HCT116 (cell line): Measurements from ENCODE around the gene ZFP3. TPM values are rescaled to one million over a fixed set of nuclear protein-coding genes. Genes with fewer than 3 reads are reported as not detected.
"Not testable (repeated sequence)": the region's sequence is repeated elsewhere in the genome, so short reads cannot be mapped to it uniquely, and the experiment has no call there.

ENCODE experiments used
- ATAC-seq: fragments of 200-7000 bp; cut with Tn5 transposase; 2 replicates; pipeline ENCODE4 v1.9.1; 2020; ENCODE audit warnings: mild to moderate bottlenecking, moderate library complexity
- BruUV-seq: library from RNA; stranded (reverse); fragments of 400-500 nt; replicated peaks from 2 replicates; lab custom pipeline; 2021; lab: Mats Ljungman, UMichigan
- CTCF ChIA-PET: fragments of 300-600 bp; sonication (Branson Sonifier 250); formaldehyde crosslinking; loops from one replicate; lab custom pipeline; 2021; ENCODE audit warnings: antibody characterized with exemption; lab: Charles Lee
- POLR2A ChIA-PET: fragments of 300-600, 350-600 bp; sonication (Branson Sonifier 250); formaldehyde crosslinking; loops from one replicate; lab custom pipeline; 2021; ENCODE audit warnings: antibody characterized with exemption; lab: Charles Lee
- RAD21 ChIA-PET, 2 experiments: fragments of 300-600 bp; sonication (Branson Sonifier 250); formaldehyde crosslinking; loops; one replicate each; lab custom pipeline; 2023; ENCODE audit warnings: low total read pairs in 2 of 2; ENCODE audit not compliant: uncharacterized antibody in 2 of 2, unreplicated experiment in 2 of 2, low non-redundant PET in 1 of 2; lab: Charles Lee
- DNase-seq: peaks from one replicate; pipeline ENCODE4 v3.0.0-alpha.2; 2010; ENCODE audit warnings: low read depth, low spot score
- H2AFZ ChIP-seq: fragments of 200-600 bp; shearing (Covaris generic), sonication (generic); 2 replicates; pipeline ENCODE4 v1.6.1; 2017; ENCODE audit warnings: low read depth, mixed run types, mixed read lengths, antibody characterized with exemption, low read length; ENCODE audit not compliant: poor library complexity, severe bottlenecking
- H3K27ac ChIP-seq: 2 replicates; pipeline ENCODE4 v1.5.1; 2012; ENCODE audit warnings: low read depth, low read length
- H3K27me3 ChIP-seq: fragments of 200-600 bp; sonication (generic); 2 replicates; pipeline ENCODE4 v1.6.1; 2016; ENCODE audit warnings: mixed run types, low read length, mixed read lengths; ENCODE audit not compliant: insufficient read depth
- H3K36me3 ChIP-seq, 2 experiments: fragments of 200-500 bp in 1 of 2; fragments of 200-600 bp in 1 of 2; sonication (Bioruptor generic) in 1 of 2; sonication (generic) in 1 of 2; 2 replicates each; pipeline versions ENCODE4 v1.5.1 to v1.6.1; 2014 to 2016; ENCODE audit warnings: low read length in 2 of 2, inconsistent platforms in 1 of 2, mixed read lengths in 1 of 2, mixed run types in 1 of 2; ENCODE audit not compliant: insufficient read depth in 2 of 2, control insufficient read depth in 1 of 2
- H3K4me1 ChIP-seq, 2 experiments: fragments of 200-600 bp in 1 of 2; sonication (generic) in 1 of 2; 2 replicates each; pipeline versions ENCODE4 v1.5.1 to v1.6.1; 2012 to 2017; ENCODE audit warnings: low read length in 2 of 2, inconsistent platforms in 1 of 2, mild to moderate bottlenecking in 1 of 2, mixed read lengths in 1 of 2, mixed run types in 1 of 2, moderate library complexity in 1 of 2; ENCODE audit not compliant: insufficient read depth in 2 of 2, control insufficient read depth in 1 of 2
- H3K4me2 ChIP-seq: fragments of 200-600 bp; sonication (generic); 2 replicates; pipeline ENCODE4 v1.6.1; 2017; ENCODE audit warnings: mixed run types, low read length, mixed read lengths
- H3K4me3 ChIP-seq, 2 experiments: fragments of 200-600 bp in 1 of 2; sonication (generic) in 1 of 2; replicated peaks in 1 of 2; 2 replicates each; pipeline ENCODE4 v1.5.1; 2011 to 2016; ENCODE audit warnings: low read length in 2 of 2, control low read depth in 1 of 2, low read depth in 1 of 2, mild to moderate bottlenecking in 1 of 2, mixed read lengths in 1 of 2, mixed run types in 1 of 2
- H3K79me2 ChIP-seq: fragments of 200-600 bp; sonication (generic); 2 replicates; pipeline ENCODE4 v1.6.1; 2017; ENCODE audit warnings: mild to moderate bottlenecking, mixed run types, low read length, moderate library complexity, mixed read lengths; ENCODE audit not compliant: insufficient read depth
- H3K9ac ChIP-seq: fragments of 200-600 bp; sonication (generic); 2 replicates; pipeline ENCODE4 v1.6.1; 2016; ENCODE audit warnings: low read length, mixed read lengths
- H3K9me2 ChIP-seq: fragments of 200-600 bp; sonication (generic), shearing (Covaris generic); 2 replicates; pipeline ENCODE4 v1.6.1; 2017; ENCODE audit warnings: mixed run types, mild to moderate bottlenecking, moderate library complexity; ENCODE audit not compliant: insufficient read depth
- H3K9me3 ChIP-seq, 2 experiments: fragments of 200-500 bp in 1 of 2; fragments of 200-600 bp in 1 of 2; sonication (Bioruptor generic) in 1 of 2; sonication (generic) in 1 of 2; 2 replicates each; pipeline ENCODE4 v1.6.1; 2014 to 2017; ENCODE audit warnings: low read length in 2 of 2, mixed read lengths in 2 of 2, inconsistent platforms in 1 of 2, low read depth in 1 of 2, mild to moderate bottlenecking in 1 of 2, mixed run types in 1 of 2, moderate library complexity in 1 of 2; ENCODE audit not compliant: control insufficient read depth in 1 of 2, insufficient read depth in 1 of 2
- H4K20me1 ChIP-seq: fragments of 200-600 bp; sonication (generic), shearing (Covaris generic); 2 replicates; pipeline ENCODE4 v1.6.1; 2017; ENCODE audit warnings: mixed run types, mild to moderate bottlenecking, moderate library complexity; ENCODE audit not compliant: insufficient read depth
- intact Hi-C: fragments of 100-400 bp; cut with micrococcal nuclease; formaldehyde crosslinking; loops from 2 replicates; pipeline ENCODE4 v1.10.0; 2022
- total RNA-seq: library from RNA; stranded (reverse); gene quantifications from one replicate; pipeline ENCODE4 v1.2.1, GENCODE V29; 2021; ENCODE audit not compliant: unreplicated experiment

ZFP3 gene
- total RNA-seq, 1 experiment from 2014 or later, result 0.05 TPM

DNA sequence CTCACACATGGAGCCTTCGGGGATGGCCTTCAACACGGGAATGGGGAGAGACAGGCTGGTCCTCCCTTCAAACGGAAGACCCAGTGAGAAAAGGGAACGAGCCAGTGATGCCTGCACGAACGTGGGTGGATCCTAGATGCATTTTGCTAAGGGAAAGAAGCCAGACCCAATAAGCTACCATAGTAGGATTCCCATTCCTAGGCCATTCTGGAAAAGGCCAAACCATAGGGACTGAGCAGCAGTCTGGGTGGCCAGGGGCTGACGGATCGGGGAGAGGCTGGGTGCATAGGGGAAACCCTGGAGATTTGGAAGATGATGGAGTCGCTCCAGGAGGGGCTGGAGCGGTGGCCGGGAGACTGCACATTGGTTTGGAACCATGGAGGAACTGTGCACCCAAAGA, 56.3 kb downstream of the ZFP3 start:
- DNase-seq, H3K4me2 ChIP-seq, H3K27ac ChIP-seq, CTCF ChIA-PET, H4K20me1 ChIP-seq, H3K27me3 ChIP-seq, H3K36me3 ChIP-seq, BruUV-seq, H3K79me2 ChIP-seq, RAD21 ChIA-PET, intact Hi-C loops, POLR2A ChIA-PET, H3K9me2 ChIP-seq, H3K9ac ChIP-seq, ATAC-seq, H3K4me1 ChIP-seq, H2AFZ ChIP-seq, H3K9me3 ChIP-seq, H3K4me3 ChIP-seq: not testable (repeated sequence)

GRCh38 chr17:5135131-5135712, 57.0 kb downstream of the ZFP3 start:
- CTCF ChIA-PET, H3K27me3 ChIP-seq, H3K9ac ChIP-seq, H3K9me2 ChIP-seq, H3K4me2 ChIP-seq, H3K79me2 ChIP-seq, RAD21 ChIA-PET, H3K36me3 ChIP-seq, intact Hi-C loops, H3K9me3 ChIP-seq, H2AFZ ChIP-seq, ATAC-seq, H3K4me3 ChIP-seq, POLR2A ChIA-PET, BruUV-seq, H4K20me1 ChIP-seq, DNase-seq, H3K4me1 ChIP-seq, H3K27ac ChIP-seq: not testable (repeated sequence)
